HS-5 (cell line): Measurements from ENCODE around the gene TSPAN12.
"Not testable (repeated sequence)": the region's sequence is repeated elsewhere in the genome, so short reads cannot be mapped to it uniquely, and the experiment has no call there.

Experiments
- DNase-seq: peaks from one replicate; pipeline ENCODE4 v3.0.0-alpha.2; 2012; ENCODE audit warnings: low read depth

Gene TSPAN12

GRCh38 chr7:120857588-120858573, at the start of gene TSPAN12:
TSPAN12 (minus strand) TSS chr7:120858144; CDS start chr7:120856763, 1,381 bp downstream.
- peak; percentile 18 for DNase-seq

DNA sequence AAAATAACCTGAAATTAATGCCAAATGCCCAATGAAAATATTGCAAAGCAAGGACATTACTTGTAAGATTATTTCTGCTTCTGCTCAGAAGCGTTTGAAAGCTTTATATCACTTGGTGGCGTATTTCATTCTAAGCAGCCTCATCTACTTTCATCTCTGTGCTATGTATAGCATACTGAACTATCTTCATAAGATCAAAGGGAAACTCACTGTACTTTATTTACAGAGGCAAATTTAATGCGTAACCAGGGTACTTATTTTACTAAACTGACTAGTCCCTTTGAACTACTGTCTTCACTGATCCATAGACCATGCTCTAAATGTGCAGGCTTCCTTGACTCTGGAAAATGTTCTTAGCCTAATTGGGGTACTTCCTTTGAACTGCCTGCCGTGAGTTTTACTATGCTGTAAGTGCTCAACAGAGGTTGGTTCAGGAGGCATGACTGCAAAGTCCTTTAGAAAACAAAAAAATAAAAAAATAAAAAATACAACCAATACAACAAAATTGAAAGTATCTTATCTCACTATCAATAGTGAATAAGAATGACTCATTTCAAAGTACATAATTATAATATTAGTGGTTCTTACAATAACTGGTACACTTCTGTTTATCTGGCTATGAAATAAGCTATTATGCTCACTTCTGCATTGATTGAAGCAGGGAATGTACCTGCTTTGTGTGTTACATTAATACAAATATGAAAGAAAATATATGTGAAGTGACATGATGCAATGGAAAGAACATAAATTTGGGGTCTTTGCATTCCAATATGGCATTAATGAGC, 41.0 kb upstream of the TSPAN12 start:
- no peak for DNase-seq

- not testable (repeated sequence) for DNase-seq
Measured at GRCh38 chr7:120895253-120895652, 37.3 kb upstream of the TSPAN12 start.

DNA sequence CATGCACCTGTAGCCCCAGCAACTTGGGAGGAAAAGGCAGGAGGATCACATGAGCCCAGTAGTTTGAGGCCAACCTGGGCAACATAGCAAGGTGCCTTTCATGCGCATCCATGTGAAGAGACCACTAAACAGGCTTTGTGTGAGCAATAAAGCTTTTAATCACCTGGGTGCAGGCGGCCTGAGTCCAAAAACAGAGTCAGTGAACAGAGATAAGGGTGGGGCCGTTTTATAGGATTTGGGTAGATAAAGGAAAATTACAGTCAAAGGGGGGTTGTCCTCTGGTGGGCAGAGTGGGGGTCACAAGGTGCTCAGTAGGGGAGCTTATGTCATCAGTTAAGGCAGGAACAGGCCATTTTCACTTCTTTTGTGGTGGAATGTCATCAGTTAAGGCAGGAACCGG, 27.7 kb upstream of the TSPAN12 start:
- DNase-seq, result not testable (repeated sequence)

DNA sequence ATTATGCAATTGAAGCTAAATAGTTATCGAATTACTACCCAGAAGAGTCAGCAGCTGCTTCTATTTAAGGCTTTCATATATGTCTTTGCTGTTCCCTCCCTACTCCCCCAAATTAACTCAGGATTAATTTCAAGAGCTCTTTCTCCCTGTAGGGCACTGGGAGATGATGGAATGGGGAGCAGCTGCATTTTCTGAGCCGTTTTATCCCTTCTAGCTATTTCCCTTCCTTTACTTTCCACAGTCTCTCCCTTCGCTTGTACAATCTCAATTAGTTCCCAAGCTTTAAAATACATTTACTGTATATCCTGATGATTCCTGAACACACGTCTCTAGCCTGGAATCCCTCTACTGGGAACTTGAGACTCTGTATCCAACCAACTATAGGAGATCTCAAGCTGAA, 19.8 kb upstream of the TSPAN12 start:
- no peak for DNase-seq

GRCh38 chr7:120876922-120877321, 19.0 kb upstream of the TSPAN12 start:
- DNase-seq, result no peak

DNA sequence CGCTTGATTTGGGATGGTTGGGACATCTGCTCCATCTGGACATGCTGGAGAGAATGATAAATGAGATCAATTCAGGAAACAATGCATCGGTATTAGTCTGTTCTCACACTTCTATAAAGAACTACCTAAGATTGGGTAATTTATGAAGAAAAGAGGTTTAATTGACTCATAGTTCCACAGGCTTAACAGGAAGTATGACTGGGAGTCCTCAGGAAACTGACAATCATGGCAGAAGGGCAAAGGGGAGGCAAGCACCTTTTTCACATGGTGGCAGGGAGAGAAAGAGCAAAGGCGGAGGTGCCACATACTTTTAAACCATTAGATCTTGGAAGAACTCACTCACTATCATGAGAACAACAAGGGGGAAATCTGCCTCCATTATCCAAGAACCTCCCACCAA, 16.8 kb upstream of the TSPAN12 start:
- no peak for DNase-seq

GRCh38 chr7:120874016-120874415, 16.1 kb upstream of the TSPAN12 start:
- no peak for DNase-seq

DNA sequence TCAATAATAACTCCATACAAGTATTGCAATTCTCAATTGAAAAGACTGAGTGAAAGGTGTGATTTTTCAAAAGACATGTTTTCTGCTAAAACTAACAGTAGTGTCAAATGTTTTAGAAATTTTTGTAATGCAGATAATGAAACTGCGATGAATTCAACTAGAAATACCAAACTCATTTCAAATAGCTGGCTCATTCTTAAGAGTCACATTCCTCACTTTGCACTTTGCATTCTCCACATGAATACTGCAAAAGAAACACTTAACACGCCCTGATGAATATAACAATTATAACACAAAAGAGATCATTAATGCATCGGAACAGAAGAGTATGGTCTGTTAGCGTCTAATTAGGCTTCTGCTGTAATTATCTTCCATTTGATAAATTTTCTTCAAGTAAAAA, 15.5 kb upstream of the TSPAN12 start:
- DNase-seq, result no peak

DNA sequence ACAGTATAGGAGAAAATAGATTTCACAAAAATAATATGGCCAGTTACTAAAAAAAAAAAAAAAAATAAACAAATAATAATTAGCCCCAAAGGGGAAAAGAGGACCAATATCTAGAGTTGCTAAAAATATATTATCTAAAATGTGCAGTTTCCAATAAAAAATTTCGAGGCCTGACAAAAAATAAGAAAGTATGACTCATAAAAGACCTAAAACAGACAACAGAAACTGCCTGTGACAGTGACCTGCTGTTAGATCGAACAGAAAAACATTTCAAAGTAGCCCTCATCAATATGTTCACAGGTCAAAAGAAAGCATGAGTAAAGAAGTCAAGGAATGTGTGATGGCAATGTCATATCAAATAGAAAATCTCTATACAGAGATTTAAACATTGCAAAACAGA, 11.8 kb upstream of the TSPAN12 start:
- DNase-seq, result no peak

DNA sequence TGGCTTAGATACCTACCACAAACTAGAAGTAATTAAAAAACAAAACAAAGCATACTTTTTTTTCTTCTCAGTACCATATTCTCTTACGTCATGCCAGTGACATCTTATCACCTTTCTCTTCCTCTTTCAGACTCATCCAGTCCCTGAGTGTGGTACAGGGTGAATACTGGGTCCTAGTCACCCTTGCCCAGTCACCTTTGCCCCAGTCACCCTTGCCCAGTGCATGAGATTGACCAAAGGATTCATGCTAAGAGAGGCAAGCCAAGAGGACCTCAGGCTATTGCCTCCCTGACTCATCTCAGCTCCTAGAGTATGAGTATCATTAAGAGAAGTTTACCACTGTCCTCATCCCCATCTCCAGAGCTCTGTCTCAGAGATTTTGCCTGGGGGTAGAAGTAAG, 10.0 kb upstream of the TSPAN12 start:
- no peak for DNase-seq

DNA sequence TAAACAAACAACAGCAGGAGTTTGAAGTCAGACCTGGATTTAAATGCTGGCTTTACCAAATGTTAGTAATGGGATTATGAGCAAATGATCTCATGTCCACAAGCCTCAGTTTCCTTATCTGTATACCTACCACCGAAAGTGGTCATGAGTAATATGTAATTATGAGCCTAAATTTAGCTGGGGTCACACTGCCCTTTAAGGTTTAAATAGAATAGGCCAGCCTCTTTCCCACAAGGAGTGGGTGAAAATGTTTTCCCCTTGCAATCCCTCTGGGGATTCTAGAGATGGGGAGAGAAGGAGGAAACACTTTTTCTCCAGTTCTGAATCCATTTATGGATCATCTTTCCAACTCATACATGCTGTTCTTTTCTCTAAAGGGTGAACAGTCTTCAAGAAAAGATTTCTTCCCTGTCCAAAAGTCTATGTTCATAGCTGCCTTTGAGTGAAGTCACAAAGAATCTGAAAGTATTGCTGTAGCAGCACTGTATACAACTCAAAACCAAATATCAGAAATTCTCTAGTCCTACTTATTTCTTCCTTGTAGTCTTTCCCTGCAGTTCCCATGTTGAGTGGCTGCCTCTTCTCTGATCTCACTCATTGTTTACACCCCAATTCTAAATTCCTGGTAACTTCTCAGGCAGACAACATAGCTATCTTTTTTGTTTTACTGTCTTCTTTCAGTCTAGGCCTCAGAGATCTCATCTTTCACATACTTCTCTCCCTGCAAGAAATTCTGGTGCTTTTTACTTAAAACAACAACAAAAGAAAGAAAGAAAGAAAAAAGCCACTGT, 7.4 kb upstream of the TSPAN12 start:
- no peak for DNase-seq

GRCh38 chr7:120864141-120864900, 6.4 kb upstream of the TSPAN12 start:
- DNase-seq, result no peak

DNA sequence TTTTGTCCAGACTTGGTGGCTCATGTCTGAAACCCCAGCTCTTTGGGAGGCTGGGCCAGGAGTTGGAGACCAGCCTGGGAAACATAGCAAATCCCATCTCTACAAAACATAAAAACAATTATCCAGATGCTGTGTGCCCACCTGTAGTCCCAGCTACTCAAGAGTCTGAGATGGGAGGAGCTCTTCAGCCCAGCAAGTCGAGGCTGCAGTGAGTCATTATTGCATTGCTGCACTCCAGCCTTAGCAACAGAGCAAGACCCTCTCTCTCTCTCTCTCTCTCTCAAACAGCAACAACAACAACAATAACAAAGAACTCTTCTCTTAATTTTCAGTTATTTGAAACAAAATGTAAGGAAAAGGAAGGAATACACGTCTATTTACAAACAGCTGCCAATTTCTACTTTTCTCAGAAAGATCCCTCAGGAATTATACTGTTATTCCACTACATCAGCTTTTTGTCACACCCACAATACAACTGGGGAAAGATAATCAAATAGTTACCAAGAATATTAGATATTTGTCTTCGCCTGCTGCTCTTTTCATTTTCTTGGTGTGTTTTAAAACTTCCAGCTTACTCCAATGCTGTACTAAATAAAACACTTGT, 5.1 kb upstream of the TSPAN12 start:
- DNase-seq, result no peak

DNA sequence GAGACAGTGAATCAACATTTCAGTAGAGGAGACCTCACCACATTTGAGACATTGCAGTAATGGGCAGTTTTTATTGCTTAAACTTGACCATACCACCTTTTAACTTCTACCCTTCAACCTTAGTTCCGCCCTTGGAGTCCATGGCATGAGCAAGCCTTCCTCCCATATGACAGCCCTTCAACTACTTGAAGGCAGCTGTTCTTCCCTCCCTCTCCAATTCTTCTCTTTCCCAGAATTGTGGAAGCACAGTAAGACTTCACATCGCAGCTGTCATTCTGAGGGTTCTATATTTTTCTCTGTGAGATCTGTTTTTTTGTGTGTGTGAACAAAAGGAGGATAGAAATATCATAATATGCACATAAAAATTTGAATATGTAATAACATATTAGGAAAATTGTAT, 2.2 kb upstream of the TSPAN12 start:
- no peak for DNase-seq

DNA sequence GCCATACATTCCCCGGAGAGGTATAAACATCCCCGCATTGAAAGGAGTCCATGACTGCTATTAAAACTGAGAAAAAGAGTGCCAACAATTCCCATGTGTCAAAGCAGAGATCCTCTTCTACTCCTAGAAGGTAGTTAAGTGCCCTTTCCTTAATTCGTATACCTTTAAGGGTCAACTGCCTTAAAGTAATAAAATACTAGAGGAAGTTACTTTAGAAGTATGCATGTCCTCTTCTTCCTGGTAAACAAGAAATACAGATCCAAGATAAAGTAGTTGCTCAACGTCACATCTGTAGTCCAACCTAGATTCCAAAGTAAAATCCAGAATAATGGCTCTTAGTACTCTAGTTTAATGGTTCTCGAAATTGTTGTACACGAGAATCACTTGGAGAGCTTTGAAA, 1.5 kb upstream of the TSPAN12 start:
- no peak for DNase-seq

- DNase-seq, result no peak
Measured at GRCh38 chr7:120856621-120857352, 1.2 kb downstream of the TSPAN12 start.

GRCh38 chr7:120856198-120856597, 1.7 kb downstream of the TSPAN12 start:
- no peak for DNase-seq

GRCh38 chr7:120852700-120853099, 5.2 kb downstream of the TSPAN12 start:
- no peak for DNase-seq

- DNase-seq, result peak; percentile 39
Measured at GRCh38 chr7:120843109-120843508, 14.8 kb downstream of the TSPAN12 start.
